IMR-90 (cell line): Measurements from ENCODE around the gene PTPRG. TPM values are rescaled to one million over a fixed set of nuclear protein-coding genes. Genes with fewer than 3 reads are reported as not detected.

Source experiments
- ATAC-seq: fragments of 200-7000 bp; cut with Tn5 transposase; 2 replicates; pipeline ENCODE4 v1.9.1; 2020; ENCODE audit warnings: low read depth, mild to moderate bottlenecking, moderate library complexity
- BruUV-seq: library from RNA; stranded (reverse); fragments of 400-500 nt; replicated peaks from 2 replicates; lab custom pipeline; 2021; lab: Mats Ljungman, UMichigan
- CTCF ChIA-PET: fragments of 300-600 bp; formaldehyde crosslinking; extraction: SDS; loops from one replicate; lab custom pipeline; 2021; ENCODE audit warnings: antibody characterized with exemption; lab: Yijun Ruan, JAX
- POLR2A ChIA-PET: fragments of 300-600 bp; sonication (Branson Sonifier 250); formaldehyde crosslinking; loops from one replicate; lab custom pipeline; 2022; ENCODE audit warnings: antibody characterized with exemption; ENCODE audit not compliant: unreplicated experiment; lab: Charles Lee
- DNase-seq: peaks from one replicate; pipeline ENCODE4 v3.0.0; 2013
- H2AFZ ChIP-seq: replicated peaks from 2 replicates; pipeline ENCODE3; 2013; ENCODE audit warnings: low read length, mild to moderate bottlenecking; ENCODE audit not compliant: poor library complexity
- H2AK5ac ChIP-seq: 2 replicates; pipeline ENCODE4 v1.6.1; 2013; ENCODE audit warnings: low read depth, low read length, inconsistent platforms
- H2AK9ac ChIP-seq: replicated peaks from 2 replicates; pipeline ENCODE3; 2013; ENCODE audit warnings: mild to moderate bottlenecking, low read depth, low read length, moderate library complexity; ENCODE audit not compliant: poor library complexity
- H2BK120ac ChIP-seq: 2 replicates; pipeline ENCODE4 v1.6.1; 2013; ENCODE audit warnings: low read depth, low read length, inconsistent platforms
- H2BK15ac ChIP-seq: 3 replicates; pipeline ENCODE4 v1.6.1; 2013; ENCODE audit warnings: low read depth, low read length, inconsistent platforms
- H2BK20ac ChIP-seq: 2 replicates; pipeline ENCODE4 v1.6.1; 2013; ENCODE audit warnings: low read depth, mild to moderate bottlenecking, inconsistent platforms, low read length, moderate library complexity
- H2BK5ac ChIP-seq: 2 replicates; pipeline ENCODE4 v1.6.1; 2013; ENCODE audit warnings: mild to moderate bottlenecking, low read depth, low read length, inconsistent platforms; ENCODE audit not compliant: poor library complexity, severe bottlenecking
- H3K14ac ChIP-seq: replicated peaks from 2 replicates; pipeline ENCODE4 v1.6.1; 2013; ENCODE audit warnings: low read depth, low read length, inconsistent platforms
- H3K18ac ChIP-seq: 2 replicates; pipeline ENCODE4 v1.6.1; 2013; ENCODE audit warnings: low read depth, low read length, control low read depth
- H3K23ac ChIP-seq: 2 replicates; pipeline ENCODE4 v1.6.1; 2013; ENCODE audit warnings: low read depth, low read length, inconsistent platforms
- H3K27ac ChIP-seq: 2 replicates; pipeline ENCODE4 v1.5.1; 2013; ENCODE audit warnings: mild to moderate bottlenecking, control low read depth, low read length; ENCODE audit not compliant: insufficient read depth
- H3K27me3 ChIP-seq: 2 replicates; pipeline ENCODE4 v1.6.1; 2013; ENCODE audit warnings: low read length; ENCODE audit not compliant: control insufficient read depth, insufficient read depth
- H3K36me3 ChIP-seq: 2 replicates; pipeline ENCODE4 v1.6.1; 2013; ENCODE audit warnings: low read length, mixed read lengths; ENCODE audit not compliant: control insufficient read depth, insufficient read depth
- H3K4ac ChIP-seq: 2 replicates; pipeline ENCODE4 v1.6.1; 2013; ENCODE audit warnings: low read depth, low read length, inconsistent platforms
- H3K4me1 ChIP-seq: 2 replicates; pipeline ENCODE4 v1.6.1; 2013; ENCODE audit warnings: low read length, mixed read lengths; ENCODE audit not compliant: control insufficient read depth, insufficient read depth
- H3K4me2 ChIP-seq: 2 replicates; pipeline ENCODE4 v1.6.1; 2013; ENCODE audit warnings: low read depth, mild to moderate bottlenecking, control low read depth, low read length, moderate library complexity
- H3K4me3 ChIP-seq: 2 replicates; pipeline ENCODE4 v1.5.1; 2013; ENCODE audit warnings: low read depth, mild to moderate bottlenecking, control low read depth, low read length, moderate library complexity; ENCODE audit not compliant: insufficient read depth
- H3K56ac ChIP-seq: 2 replicates; pipeline ENCODE4 v1.6.1; 2013; ENCODE audit warnings: low read length, inconsistent platforms; ENCODE audit not compliant: insufficient read depth; ENCODE audit errors: extremely low read depth
- H3K79me1 ChIP-seq, 2 experiments: 2 replicates each; pipeline ENCODE4 v1.6.1; 2013; ENCODE audit warnings: low read length in 2 of 2, inconsistent platforms in 1 of 2, low read depth in 1 of 2
- H3K9ac ChIP-seq: 2 replicates; pipeline ENCODE4 v1.6.1; 2013; ENCODE audit warnings: low read depth, low read length, control low read depth
- H3K9me1 ChIP-seq: 2 replicates; pipeline ENCODE4 v1.6.1; 2013; ENCODE audit warnings: low read length, inconsistent platforms; ENCODE audit not compliant: insufficient read depth
- H3K9me3 ChIP-seq: 2 replicates; pipeline ENCODE4 v1.6.1; 2013; ENCODE audit warnings: low read length; ENCODE audit not compliant: control insufficient read depth, insufficient read depth
- H4K20me1 ChIP-seq: 2 replicates; pipeline ENCODE4 v1.6.1; 2013; ENCODE audit warnings: low read length, inconsistent platforms; ENCODE audit not compliant: insufficient read depth
- H4K5ac ChIP-seq: 2 replicates; pipeline ENCODE4 v1.6.1; 2013; ENCODE audit warnings: mild to moderate bottlenecking, low read depth, low read length, control low read depth
- H4K8ac ChIP-seq, 2 experiments: 2 replicates each; pipeline ENCODE4 v1.6.1; 2013; ENCODE audit warnings: low read depth in 2 of 2, low read length in 2 of 2, control low read depth in 1 of 2, inconsistent platforms in 1 of 2
- H4K91ac ChIP-seq: 2 replicates; pipeline ENCODE4 v1.6.1; 2013; ENCODE audit warnings: low read depth, low read length, inconsistent platforms; ENCODE audit not compliant: insufficient read depth
- BHLHE40 ChIP-seq: fragments of 150-350 bp; IDR thresholded peaks from 2 replicates; pipeline ENCODE4 v1.6.1; 2016; ENCODE audit warnings: mild to moderate bottlenecking, low read depth, low read length
- CEBPB ChIP-seq: IDR thresholded peaks from 2 replicates; pipeline ENCODE4 v1.6.1; 2012; ENCODE audit warnings: low read depth, low read length, improper control_type of control experiment
- CHD1 ChIP-seq: IDR thresholded peaks from 2 replicates; pipeline ENCODE4 v1.6.1; 2012; ENCODE audit warnings: low read depth, low read length, improper control_type of control experiment
- FOS ChIP-seq: fragments of 150-350 bp; IDR thresholded peaks from 2 replicates; pipeline ENCODE4 v1.6.1; 2016; ENCODE audit warnings: low read depth, low read length
- MAFK ChIP-seq: IDR thresholded peaks from 2 replicates; pipeline ENCODE4 v1.6.1; 2012; ENCODE audit warnings: low read depth, low read length, improper control_type of control experiment
- MAZ ChIP-seq: IDR thresholded peaks from 2 replicates; pipeline ENCODE4 v1.6.1; 2012; ENCODE audit warnings: low read depth, mild to moderate bottlenecking, low read length, improper control_type of control experiment, moderate library complexity, borderline replicate concordance
- MXI1 ChIP-seq: IDR thresholded peaks from 2 replicates; pipeline ENCODE4 v1.6.1; 2012; ENCODE audit warnings: low read depth, mild to moderate bottlenecking, low read length, moderate library complexity, borderline replicate concordance
- NFE2L2 ChIP-seq: fragments of 150-350 bp; IDR thresholded peaks from 2 replicates; pipeline ENCODE4 v1.6.1; 2016; ENCODE audit warnings: low read depth, mild to moderate bottlenecking, low read length
- POLR2A ChIP-seq: IDR thresholded peaks from 2 replicates; pipeline ENCODE4 v1.6.1; 2012; ENCODE audit warnings: mild to moderate bottlenecking, low read depth, low read length
- RAD21 ChIP-seq: IDR thresholded peaks from 2 replicates; pipeline ENCODE4 v1.6.1; 2012; ENCODE audit warnings: low read length, improper control_type of control experiment
- RCOR1 ChIP-seq: IDR thresholded peaks from 2 replicates; pipeline ENCODE4 v1.6.1; 2012; ENCODE audit warnings: mild to moderate bottlenecking, low read length, improper control_type of control experiment; ENCODE audit not compliant: insufficient replicate concordance
- RFX5 ChIP-seq: IDR thresholded peaks from 2 replicates; pipeline ENCODE4 v1.8.0; 2012; ENCODE audit warnings: low read depth, mild to moderate bottlenecking, low read length, moderate library complexity
- SMC3 ChIP-seq: fragments of 150-350 bp; IDR thresholded peaks from 2 replicates; pipeline ENCODE4 v1.6.1; 2016; ENCODE audit warnings: low read depth, mild to moderate bottlenecking, antibody characterized with exemption, low read length, moderate library complexity
- WGBS, 2 experiments: methylation state at CpG; one replicate each; pipeline versions ENCODE4 v1.1.5 to v1.1.7; 2013; ENCODE audit warnings: missing lambda C conversion rate in 2 of 2; ENCODE audit not compliant: insufficient read length in 1 of 2; ENCODE audit errors: extremely low coverage in 2 of 2; 5-methylcytosine and 5-hydroxymethylcytosine counted together
- dilution Hi-C: fragments of 300-500 bp; cut with HindIII; formaldehyde crosslinking; loops from one replicate; pipeline ENCODE4 v1.14.3; 2018; ENCODE audit warnings: low sequenced_read_pairs; ENCODE audit not compliant: unreplicated experiment
- in situ Hi-C: fragments of 300-500 bp; cut with MboI; formaldehyde crosslinking; loops from 3 replicates; pipeline ENCODE4 v1.14.3; 2019; ENCODE audit warnings: low sequenced_read_pairs, inconsistent platforms, mixed read lengths
- intact Hi-C: fragments of 100-400 bp; cut with micrococcal nuclease; formaldehyde crosslinking; loops from 2 replicates; pipeline ENCODE4 v1.10.0; 2022
- polyA plus RNA-seq, 3 experiments: library from polyadenylated mRNA; depleted of rRNA; stranded (reverse); fragments of >200 nt; gene quantifications; 2 replicates each; pipeline ENCODE4 v1.2.3, GENCODE V29; 2012; ENCODE audit warnings: low replicate concordance in 1 of 3
- total RNA-seq: library from RNA; depleted of rRNA; stranded (reverse); fragments of >200 nt; gene quantifications from 2 replicates; pipeline ENCODE4 v1.2.3, GENCODE V29; 2012
- TF ChIP-seq, protein P1 (sequence below): fragments of 150-350 bp; IDR thresholded peaks from 2 replicates; pipeline ENCODE4 v1.6.1; 2016; ENCODE audit warnings: low read depth, mild to moderate bottlenecking, low read length, moderate library complexity, borderline replicate concordance
- TF ChIP-seq, protein P2 (sequence below): fragments of 150-350 bp; IDR thresholded peaks from 2 replicates; pipeline ENCODE4 v1.6.1; 2017; ENCODE audit warnings: mild to moderate bottlenecking, antibody characterized with exemption, low read length, low read depth
- TF ChIP-seq, protein P3 (sequence below): conservative IDR thresholded peaks from 2 replicates; pipeline ENCODE4 v1.5.1; 2012; ENCODE audit warnings: mild to moderate bottlenecking, low read depth, low read length, improper control_type of control experiment

Gene PTPRG
- total and polyA plus RNA-seq, 2 of the 4 experiments (the other 2 are of a cell fraction): 7.7 to 31.0 TPM

DNA sequence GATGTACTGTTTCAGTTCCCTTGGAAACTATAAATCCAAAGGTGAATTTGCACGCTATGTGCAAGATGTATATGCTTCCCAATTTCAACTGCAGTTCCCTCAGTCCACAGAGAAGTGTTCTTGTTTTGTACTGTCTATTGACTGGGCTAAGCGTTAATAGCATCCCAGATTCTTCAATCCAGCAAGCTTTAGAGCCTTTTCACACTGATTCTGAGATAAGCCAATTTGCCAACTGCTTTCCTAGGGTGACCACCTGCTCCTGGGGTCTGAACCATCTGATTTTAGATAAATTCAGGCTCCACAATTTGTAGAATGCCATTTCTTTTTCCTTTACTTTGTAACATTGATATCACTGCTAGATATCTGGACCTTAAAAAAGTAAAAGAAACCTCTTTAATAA, 340.1 kb downstream of the PTPRG start:
- no peak overlapping the region for H4K8ac ChIP-seq
- intact Hi-C loops: no loop called here
- H3K27me3 ChIP-seq: no peaks in the 10 kb centered on the region
- H2BK15ac ChIP-seq: no peak overlapping the region
- H3K9me3 ChIP-seq: no peaks in the 10 kb centered on the region
- dilution Hi-C loops: no loop called here
- DNase-seq (no peak), ATAC-seq (no peak)
- peaks cover 2% of the 10 kb centered on the region; the same call in 1 of the 2 replicates for H3K4me1 ChIP-seq
- WGBS, 2 experiments: no CpG with 5 or more reads among the region's 2 CpGs
- no peak overlapping the region for H2AFZ ChIP-seq
- no peak overlapping the region for H3K18ac ChIP-seq
- H2AK5ac ChIP-seq: no peak overlapping the region
- peaks cover 14 to 21% of the 10 kb centered on the region in 2 experiments for H3K79me1 ChIP-seq
- H3K4me2 ChIP-seq: no peak overlapping the region
- in situ Hi-C loops: no loop called here
- H3K4me3 ChIP-seq: no peak overlapping the region
- no peak overlapping the region for H2BK20ac ChIP-seq
- no peak overlapping the region for H2AK9ac ChIP-seq
- TF ChIP-seq NFE2L2 (no peak), MAFK (no peak), RAD21 (no peak), MAZ (no peak), CEBPB (no peak), SMC3 (no peak), MXI1 (no peak), CHD1 (no peak), BHLHE40 (no peak), POLR2A (no peak), RFX5 (no peak), RCOR1 (no peak), FOS (no peak)
- TF ChIP-seq, protein P1, sequence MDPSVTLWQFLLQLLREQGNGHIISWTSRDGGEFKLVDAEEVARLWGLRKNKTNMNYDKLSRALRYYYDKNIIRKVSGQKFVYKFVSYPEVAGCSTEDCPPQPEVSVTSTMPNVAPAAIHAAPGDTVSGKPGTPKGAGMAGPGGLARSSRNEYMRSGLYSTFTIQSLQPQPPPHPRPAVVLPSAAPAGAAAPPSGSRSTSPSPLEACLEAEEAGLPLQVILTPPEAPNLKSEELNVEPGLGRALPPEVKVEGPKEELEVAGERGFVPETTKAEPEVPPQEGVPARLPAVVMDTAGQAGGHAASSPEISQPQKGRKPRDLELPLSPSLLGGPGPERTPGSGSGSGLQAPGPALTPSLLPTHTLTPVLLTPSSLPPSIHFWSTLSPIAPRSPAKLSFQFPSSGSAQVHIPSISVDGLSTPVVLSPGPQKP: no peak
- TF ChIP-seq, protein P2, sequence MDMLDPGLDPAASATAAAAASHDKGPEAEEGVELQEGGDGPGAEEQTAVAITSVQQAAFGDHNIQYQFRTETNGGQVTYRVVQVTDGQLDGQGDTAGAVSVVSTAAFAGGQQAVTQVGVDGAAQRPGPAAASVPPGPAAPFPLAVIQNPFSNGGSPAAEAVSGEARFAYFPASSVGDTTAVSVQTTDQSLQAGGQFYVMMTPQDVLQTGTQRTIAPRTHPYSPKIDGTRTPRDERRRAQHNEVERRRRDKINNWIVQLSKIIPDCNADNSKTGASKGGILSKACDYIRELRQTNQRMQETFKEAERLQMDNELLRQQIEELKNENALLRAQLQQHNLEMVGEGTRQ: no peak
- TF ChIP-seq, protein P3, sequence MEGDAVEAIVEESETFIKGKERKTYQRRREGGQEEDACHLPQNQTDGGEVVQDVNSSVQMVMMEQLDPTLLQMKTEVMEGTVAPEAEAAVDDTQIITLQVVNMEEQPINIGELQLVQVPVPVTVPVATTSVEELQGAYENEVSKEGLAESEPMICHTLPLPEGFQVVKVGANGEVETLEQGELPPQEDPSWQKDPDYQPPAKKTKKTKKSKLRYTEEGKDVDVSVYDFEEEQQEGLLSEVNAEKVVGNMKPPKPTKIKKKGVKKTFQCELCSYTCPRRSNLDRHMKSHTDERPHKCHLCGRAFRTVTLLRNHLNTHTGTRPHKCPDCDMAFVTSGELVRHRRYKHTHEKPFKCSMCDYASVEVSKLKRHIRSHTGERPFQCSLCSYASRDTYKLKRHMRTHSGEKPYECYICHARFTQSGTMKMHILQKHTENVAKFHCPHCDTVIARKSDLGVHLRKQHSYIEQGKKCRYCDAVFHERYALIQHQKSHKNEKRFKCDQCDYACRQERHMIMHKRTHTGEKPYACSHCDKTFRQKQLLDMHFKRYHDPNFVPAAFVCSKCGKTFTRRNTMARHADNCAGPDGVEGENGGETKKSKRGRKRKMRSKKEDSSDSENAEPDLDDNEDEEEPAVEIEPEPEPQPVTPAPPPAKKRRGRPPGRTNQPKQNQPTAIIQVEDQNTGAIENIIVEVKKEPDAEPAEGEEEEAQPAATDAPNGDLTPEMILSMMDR: no peak
- H3K4ac ChIP-seq: no peak overlapping the region
- no peak overlapping the region for H4K91ac ChIP-seq
- no peak overlapping the region for H3K14ac ChIP-seq
- H2BK120ac ChIP-seq: no peak overlapping the region
- no peaks in the 10 kb centered on the region for H3K36me3 ChIP-seq
- no peak overlapping the region for H3K23ac ChIP-seq
- no peak overlapping the region for H3K9ac ChIP-seq
- no peak overlapping the region for H2BK5ac ChIP-seq
- no peak overlapping the region for H3K56ac ChIP-seq
- peaks cover 7% of the 10 kb centered on the region for H3K9me1 ChIP-seq
- H4K20me1 ChIP-seq: peaks cover 17% of the 10 kb centered on the region; the same call in 1 of the 2 replicates
- H3K27ac ChIP-seq: no peak overlapping the region
- POLR2A ChIA-PET: no interaction called here
- CTCF ChIA-PET: no interaction called here
- no TSS peak for BruUV-seq
- H4K5ac ChIP-seq: no peak overlapping the region
